Activated naive CD8-positive, alpha-beta T cell (primary cell): Measurements from ENCODE around the gene SAFB2.

ENCODE experiments used
- H3K27ac Mint-ChIP-seq: one replicate; pipeline ENCODE4 v1.8.0; 2021; ENCODE audit warnings: mixed read lengths
- H3K27me3 Mint-ChIP-seq: one replicate; pipeline ENCODE4 v1.8.0; 2021; ENCODE audit warnings: mixed read lengths
- H3K36me3 Mint-ChIP-seq: one replicate; pipeline ENCODE4 v1.8.0; 2021; ENCODE audit warnings: mixed read lengths
- H3K4me1 Mint-ChIP-seq: one replicate; pipeline ENCODE4 v1.8.0; 2021; ENCODE audit warnings: low read depth, mixed read lengths
- H3K4me3 Mint-ChIP-seq: one replicate; pipeline ENCODE4 v1.8.0; 2021; ENCODE audit warnings: mild to moderate bottlenecking, mixed read lengths
- H3K9me3 Mint-ChIP-seq: one replicate; pipeline ENCODE4 v1.8.0; 2021; ENCODE audit warnings: low read depth, mixed read lengths

SAFB2 gene

DNA sequence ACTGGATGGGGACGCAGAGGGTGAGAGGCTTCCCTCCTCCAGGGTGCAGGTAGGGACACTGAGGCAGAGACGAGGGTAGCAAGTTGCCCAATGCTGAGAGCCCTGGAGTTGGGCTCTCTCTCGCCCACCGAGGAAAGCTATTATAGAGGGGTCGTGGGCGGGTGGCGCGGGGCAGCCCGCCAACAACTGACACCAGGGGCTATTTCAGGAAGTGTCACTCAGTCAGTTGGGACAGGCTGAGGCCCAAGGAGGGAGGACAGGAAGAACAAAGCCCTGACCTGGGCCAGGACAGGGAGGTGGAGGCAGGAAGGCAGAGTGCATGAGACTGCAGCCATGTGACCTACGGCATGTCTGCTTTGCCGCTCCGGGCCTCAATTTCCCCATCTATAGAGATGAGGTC lies 84.7 kb downstream of the SAFB2 start:
- H3K9me3 Mint-ChIP-seq = peaks cover 5% of the 10 kb centered on the region

More for the DNA sequence above, 84.7 kb downstream of the SAFB2 start:
- Mint-ChIP-seq H3K27ac (no peak overlapping the region), H3K4me3 (no peak overlapping the region), H3K36me3 (peaks cover 8% of the 10 kb centered on the region), H3K27me3 (peaks cover 18% of the 10 kb centered on the region), H3K4me1 (no peaks in the 10 kb centered on the region)
